Stimulated activated CD8-positive, alpha-beta memory T cell treated with anti-CD3 and anti-CD28 coated beads, Interleukin-12 subunit alpha, Interleukin-12 subunit beta, amount 100 ng/mL, for 24 hours (primary cell): ENCODE measurements around the gene TAOK3.
A peak's percentile ranks its signal among the peaks of the same experiment; 100 is the strongest.
"Not testable (repeated sequence)": the region's sequence is repeated elsewhere in the genome, so short reads cannot be mapped to it uniquely, and the experiment has no call there.

Experiments used
- DNase-seq: peaks from one replicate; pipeline ENCODE4 v3.0.0-alpha.2; 2020; ENCODE audit errors: extremely low read depth

Gene TAOK3

GRCh38 chr12:118372541-118373495 is at the start of gene TAOK3:
TSS of gene TAOK3 (minus strand) at chr12:118372907. CDS start at chr12:118255567, 117,340 bp downstream.
- DNase-seq: peak; percentile 92

DNA sequence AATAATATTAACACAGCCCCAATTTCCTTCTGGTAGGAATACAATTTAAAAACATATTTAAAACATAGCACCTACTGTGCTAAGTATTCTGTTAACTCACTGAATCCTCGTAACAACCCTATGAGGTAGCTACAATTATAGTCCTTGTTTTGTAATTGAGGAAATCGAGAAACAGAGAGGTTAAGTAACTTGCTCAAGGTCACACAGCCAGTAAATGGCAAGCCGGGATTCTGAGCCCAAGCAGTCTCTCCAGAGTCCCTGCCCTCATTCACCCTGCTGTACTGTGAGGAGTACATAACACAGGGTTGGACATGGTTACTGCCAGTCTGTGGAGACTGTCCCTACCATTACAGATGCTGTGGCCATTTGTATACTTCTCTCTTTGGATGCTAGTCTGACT is 48.0 kb upstream of the TAOK3 start:
- no peak for DNase-seq

GRCh38 chr12:118418385-118419057 is 45.8 kb upstream of the TAOK3 start:
- no peak for DNase-seq

DNA sequence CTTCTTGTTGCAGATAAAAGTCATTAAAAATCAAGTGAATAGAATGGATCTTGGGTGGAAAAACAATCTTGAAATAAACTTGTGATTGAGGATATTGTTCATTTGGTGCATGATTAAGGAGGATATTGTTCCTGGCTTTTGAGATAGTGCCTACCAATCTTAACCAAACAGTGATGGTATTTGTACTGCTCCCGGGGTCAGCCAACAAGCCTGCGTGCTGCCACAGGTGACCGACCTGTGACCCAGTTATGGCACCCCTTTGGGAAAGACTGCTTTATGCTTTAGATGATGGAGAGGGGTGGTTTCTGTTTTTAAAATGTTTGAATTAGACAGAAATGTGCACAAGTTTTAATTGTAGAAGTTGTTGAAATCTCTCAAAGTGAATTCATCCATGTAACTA is 45.2 kb upstream of the TAOK3 start:
- no peak for DNase-seq

DNA sequence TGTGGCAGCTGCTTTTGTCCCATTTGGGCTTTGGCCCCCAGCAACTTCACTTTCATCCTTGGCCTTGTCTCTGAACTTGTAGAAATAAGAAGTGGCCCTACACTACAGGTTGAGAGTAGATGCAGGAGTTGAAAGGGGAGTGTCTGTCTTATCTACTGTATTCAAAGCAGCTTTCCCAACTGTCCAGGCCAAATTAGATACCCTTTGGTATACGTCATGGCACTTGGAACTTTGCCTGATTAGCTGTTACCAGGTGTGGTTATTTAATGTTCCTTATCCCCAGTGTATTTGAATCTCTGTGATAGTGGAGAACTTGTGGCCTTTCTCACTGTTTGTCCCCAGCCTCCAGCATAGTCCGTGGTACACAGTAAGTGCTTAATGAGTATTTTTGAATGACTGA is 37.1 kb upstream of the TAOK3 start:
- no peak for DNase-seq

- not testable (repeated sequence) for DNase-seq
Observed at GRCh38 chr12:118408241-118408640, 35.5 kb upstream of the TAOK3 start.

DNA sequence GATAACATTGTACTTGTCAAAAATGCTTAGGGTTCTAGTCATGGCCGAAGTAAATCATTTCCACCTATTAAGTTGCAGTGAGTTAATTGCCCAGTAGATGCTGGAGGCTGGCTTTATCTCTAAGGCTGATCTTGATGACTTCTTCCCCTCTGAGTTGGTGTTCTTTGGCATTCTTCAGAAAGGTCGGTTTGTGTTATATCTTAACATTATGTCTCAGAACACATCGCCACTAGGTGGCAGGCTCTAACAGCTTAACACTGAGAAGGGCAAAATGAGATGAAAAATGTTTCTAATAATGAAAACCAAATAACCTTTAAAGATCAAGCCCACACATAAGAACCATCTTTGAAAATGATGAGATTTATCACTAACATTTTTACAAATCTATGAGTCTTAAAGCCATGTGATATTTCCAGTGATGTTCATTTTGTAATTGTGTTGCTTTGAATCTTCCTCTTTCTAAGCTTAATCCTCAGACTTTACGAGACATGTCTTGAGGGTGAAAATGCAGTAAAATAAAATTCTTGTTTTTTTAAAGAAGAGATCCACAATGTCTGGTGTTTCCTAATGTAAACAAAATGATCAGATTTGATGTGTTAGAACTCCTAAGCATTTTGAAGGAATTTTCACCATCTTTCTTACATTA is 32.3 kb upstream of the TAOK3 start:
- peak; percentile 7 for DNase-seq

- no peak for DNase-seq
Observed at GRCh38 chr12:118402251-118402650, 29.5 kb upstream of the TAOK3 start.

DNA sequence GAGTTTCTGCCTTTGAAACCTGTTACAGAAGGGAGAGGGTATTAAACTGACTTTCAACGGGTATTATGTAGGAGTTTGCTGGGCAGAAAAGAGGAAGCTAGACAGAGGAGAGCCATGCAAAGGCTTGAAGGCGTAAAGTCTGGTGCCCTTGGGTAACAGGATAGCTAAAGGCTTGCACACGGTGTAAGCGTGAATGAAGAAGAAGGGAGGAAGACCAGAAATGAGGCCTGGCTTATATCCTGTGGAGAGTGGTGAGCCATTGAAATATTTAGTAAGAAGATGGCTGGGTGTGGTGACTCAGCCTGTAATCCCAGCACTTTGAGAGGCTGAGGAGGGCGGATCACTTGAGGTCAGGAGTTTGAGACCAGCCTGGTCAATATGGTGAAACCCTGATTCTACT is 26.2 kb upstream of the TAOK3 start:
- no peak for DNase-seq

DNA sequence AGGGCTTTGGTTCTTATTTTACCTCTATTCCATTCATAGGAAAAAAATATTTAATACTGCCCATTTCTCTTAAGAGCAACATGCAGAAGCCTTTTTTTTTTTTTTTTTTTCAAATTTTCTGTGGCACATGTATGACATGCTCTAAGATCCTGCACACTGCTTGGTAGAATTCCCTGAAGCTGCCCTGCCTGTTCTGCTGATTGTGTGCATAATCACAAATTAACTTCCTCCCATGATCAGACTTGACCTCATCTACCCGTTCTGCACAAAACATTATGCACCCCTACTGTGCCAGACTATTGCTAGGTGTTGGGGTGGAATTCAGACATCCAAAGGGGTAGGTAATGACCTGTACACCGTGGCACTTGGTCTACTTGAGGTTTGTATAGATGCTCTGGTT is 25.8 kb upstream of the TAOK3 start:
- DNase-seq: no peak

GRCh38 chr12:118397708-118398440 is 25.2 kb upstream of the TAOK3 start:
- no peak for DNase-seq

GRCh38 chr12:118391836-118392235 is 19.1 kb upstream of the TAOK3 start:
- no peak for DNase-seq

DNA sequence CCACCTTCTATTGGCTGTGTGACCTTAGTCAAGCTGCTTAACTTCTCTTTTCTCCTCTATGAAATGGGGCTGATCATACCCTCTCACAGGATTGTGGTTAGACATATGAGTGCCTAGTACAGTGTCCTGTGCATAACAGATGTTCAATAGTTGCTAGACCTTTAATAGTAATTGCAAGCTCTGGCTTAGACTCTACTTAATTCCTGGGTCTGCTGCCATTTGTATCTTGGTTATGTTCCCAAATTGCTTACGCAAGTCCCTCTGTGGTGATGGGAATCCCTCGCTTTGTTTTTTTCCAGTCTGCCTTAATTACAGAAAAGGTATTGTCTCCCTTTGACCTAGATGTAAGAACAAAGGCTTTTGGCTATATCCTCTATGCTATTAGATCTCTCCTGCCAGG is 18.7 kb upstream of the TAOK3 start:
- no peak for DNase-seq

GRCh38 chr12:118377884-118378470 is 5.3 kb upstream of the TAOK3 start:
- DNase-seq: no peak

DNA sequence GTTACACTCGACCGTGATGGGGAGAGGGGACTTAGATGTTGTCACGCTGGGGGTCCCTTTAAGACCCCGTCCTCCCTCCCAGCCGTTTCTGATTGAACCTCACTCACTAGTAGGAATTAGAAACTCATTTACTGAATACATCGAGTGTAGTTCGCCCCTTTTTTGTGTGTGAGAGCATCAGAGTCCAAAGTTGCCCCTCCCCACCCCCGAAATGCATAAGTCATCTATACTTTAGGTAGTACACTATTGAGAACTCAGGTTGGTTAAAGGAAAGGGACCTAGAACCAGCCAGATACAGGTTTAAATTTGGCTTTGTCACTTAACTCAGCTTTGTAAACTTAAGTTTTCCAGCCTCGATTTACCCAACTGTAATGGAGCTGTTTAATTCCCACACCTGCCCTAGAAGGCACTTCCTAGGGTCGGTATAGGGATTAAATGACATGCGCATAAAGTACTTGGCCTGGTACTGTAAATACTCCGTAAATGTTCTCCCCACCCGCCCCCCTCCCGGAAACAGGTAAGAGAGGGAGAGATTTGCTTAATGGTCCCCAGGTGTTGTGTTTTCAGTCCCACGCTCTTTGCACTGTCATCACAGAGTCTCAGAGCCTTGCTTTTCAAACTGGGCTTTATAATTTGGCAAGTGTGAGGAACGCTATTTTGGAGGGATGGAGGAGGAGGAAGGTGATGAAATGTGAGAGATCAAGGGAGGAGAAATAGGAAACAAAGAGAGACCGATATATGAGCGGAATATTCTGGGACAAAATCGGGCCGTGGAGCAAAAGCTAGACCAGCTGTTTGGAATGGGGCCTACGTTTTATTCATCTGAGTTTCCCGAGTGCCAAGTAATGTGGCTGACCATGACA is 4.5 kb upstream of the TAOK3 start:
- no peak for DNase-seq

- peak; percentile 77 for DNase-seq
Observed at GRCh38 chr12:118376089-118377020, 3.6 kb upstream of the TAOK3 start, which contains the start of gene SUDS3. TSS of gene SUDS3 (plus strand) at chr12:118376555. CDS start at chr12:118376692, 137 bp downstream.

GRCh38 chr12:118375348-118375747 is 2.6 kb upstream of the TAOK3 start:
- no peak for DNase-seq

DNA sequence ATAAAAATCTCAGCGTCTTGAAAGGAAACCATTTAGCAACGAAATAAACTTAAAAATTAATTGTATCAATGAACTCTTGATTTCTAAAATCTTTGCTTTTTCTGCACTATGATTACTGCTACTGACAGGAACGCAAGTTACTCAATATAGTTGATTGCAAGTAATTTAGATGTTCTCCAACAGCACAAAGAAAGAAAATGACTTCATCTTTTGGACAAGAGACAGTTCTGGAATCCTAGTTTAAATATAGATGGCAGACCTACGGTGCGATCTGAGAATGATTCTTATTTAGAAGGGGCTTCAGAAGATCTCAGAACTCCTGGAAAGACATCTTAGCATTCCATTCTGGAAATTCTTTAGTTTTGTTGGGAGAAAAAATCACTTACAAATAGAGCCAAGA is 2.2 kb upstream of the TAOK3 start:
- no peak for DNase-seq

- no peak for DNase-seq
Observed at GRCh38 chr12:118374126-118374725, 1.5 kb upstream of the TAOK3 start.
